ENCODE results near the gene DEPDC5. TPM values are rescaled to one million over a fixed set of nuclear protein-coding genes. Genes with fewer than 3 reads are reported as not detected.
"Not testable (repeated sequence)": the region's sequence is repeated elsewhere in the genome, so short reads cannot be mapped to it uniquely, and the experiment has no call there.

Gene DEPDC5
- total and polyA plus RNA-seq, 7 donors: 8.4 to 21.3 (median 12.9) TPM

DNA sequence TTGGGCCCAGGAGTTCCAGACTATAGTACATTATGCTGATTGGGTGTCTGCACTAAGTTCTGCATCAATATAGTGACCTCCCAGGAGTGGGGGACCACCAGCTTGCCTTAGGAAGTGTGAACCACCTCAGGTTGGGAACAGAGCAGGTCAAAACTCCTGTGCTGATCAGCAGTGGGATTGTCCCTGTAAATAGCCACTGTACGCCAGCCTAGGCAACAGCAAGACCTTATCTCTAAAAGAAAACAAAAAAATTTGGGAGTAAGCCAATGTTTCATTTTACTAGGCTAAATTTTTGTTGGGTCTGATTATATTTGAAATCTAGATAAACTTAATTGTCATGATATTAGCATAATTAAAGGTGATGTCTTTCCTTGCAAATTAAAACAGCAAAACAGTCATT, 3.4 kb downstream of the DEPDC5 start:
- Histone ChIP-seq H3K4me3 (no peak overlapping the region), H3K9me3 (no peaks in the 10 kb centered on the region), H3K27ac (no peak overlapping the region), H3K36me3 (peaks cover 0 to 48% (median 3%) of the 10 kb centered on the region in 4 donors), H3K4me1 (peaks cover 0 to 21% (median 21%) of the 10 kb centered on the region in 4 donors), H3K27me3 (no peaks in the 10 kb centered on the region)
- TF ChIP-seq CTCF (IDR thresholded peaks at IDR 0.05) (no peak), EP300 (IDR thresholded peaks at IDR 0.05) (no peak), POLR2AphosphoS5 (IDR thresholded peaks at IDR 0.05) (no peak), POLR2A (IDR thresholded peaks at IDR 0.05) (no peak)
- intact Hi-C loops (cut with DNase I): loop anchor here (10.0 kb wide), 1 partner anchor 188 kb away; the partner anchor contains the start of gene YWHAH
- 42 to 68% methylated on average over 1 of the region's 1 CpG for WGBS, 2 donors
- no peak for DNase-seq

DNA sequence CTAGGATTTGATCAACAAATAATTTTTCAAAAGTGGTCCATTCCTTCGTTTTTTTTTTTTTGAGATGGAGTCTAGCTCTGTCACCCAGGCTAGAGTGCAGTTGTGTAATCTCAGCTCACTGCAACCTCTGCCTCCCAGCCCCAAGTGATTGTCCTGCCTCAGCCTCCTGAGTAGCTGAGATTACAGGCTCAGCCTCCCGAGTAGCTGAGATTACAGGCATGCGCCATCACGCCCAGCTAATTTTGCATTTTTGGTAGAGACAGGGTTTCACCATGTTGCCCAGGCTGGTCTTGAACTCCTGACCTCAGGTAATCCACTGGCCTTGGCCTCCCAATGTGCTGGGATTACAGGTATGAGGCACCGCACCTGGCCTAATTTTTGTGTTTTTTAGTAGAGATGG, 5.0 kb downstream of the DEPDC5 start:
- not testable (repeated sequence) for H3K9me3 ChIP-seq, H3K27me3 ChIP-seq, H3K27ac ChIP-seq, H3K4me3 ChIP-seq, DNase-seq
- Histone ChIP-seq H3K4me1 (peaks cover 0 to 14% (median 10%) of the 10 kb centered on the region in 4 donors), H3K36me3 (peaks cover 0 to 61% (median 3%) of the 10 kb centered on the region in 4 donors)
- intact Hi-C loops (cut with DNase I): loop anchor here (10.0 kb wide), 1 partner anchor 186 kb away; the partner anchor contains the start of gene YWHAH
- 91 to 92% methylated on average over 5 of the region's 5 CpGs for WGBS, 2 donors

DNA sequence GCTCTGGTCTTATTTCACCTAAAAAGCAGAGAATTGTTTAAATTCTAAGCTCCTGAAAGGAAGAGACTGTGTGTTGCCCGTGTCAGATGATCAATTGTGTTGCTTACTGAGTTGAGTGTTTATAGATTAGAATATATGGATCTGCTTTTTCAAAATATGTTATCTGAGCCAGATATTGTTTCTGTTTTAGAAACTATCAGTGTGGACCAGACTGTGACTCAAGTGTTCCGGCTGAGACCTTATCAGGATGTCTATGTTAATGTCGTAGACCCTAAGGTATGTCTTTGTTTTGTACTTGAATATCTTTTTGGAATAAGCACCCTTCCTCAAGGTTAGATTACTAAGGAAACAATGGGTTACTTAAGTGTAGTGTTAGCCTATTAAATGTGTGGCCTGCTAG, 11.0 kb downstream of the DEPDC5 start:
- Histone ChIP-seq H3K27ac (no peak overlapping the region), H3K4me3 (no peak overlapping the region), H3K9me3 (no peaks in the 10 kb centered on the region), H3K4me1 (no peaks in the 10 kb centered on the region), H3K27me3 (no peaks in the 10 kb centered on the region), H3K36me3 (peaks cover 5 to 86% (median 40%) of the 10 kb centered on the region in 4 donors)
- intact Hi-C loops (cut with DNase I): no loop called here
- no peak for TF ChIP-seq CTCF (IDR thresholded peaks at IDR 0.05)
- no peak for TF ChIP-seq POLR2AphosphoS5 (IDR thresholded peaks at IDR 0.05)
- no peak for TF ChIP-seq POLR2A (IDR thresholded peaks at IDR 0.05)
- no peak for TF ChIP-seq EP300 (IDR thresholded peaks at IDR 0.05)
- WGBS, 2 donors: 96 to 98% methylated on average over 3 of the region's 3 CpGs
- no peak for DNase-seq

DNA sequence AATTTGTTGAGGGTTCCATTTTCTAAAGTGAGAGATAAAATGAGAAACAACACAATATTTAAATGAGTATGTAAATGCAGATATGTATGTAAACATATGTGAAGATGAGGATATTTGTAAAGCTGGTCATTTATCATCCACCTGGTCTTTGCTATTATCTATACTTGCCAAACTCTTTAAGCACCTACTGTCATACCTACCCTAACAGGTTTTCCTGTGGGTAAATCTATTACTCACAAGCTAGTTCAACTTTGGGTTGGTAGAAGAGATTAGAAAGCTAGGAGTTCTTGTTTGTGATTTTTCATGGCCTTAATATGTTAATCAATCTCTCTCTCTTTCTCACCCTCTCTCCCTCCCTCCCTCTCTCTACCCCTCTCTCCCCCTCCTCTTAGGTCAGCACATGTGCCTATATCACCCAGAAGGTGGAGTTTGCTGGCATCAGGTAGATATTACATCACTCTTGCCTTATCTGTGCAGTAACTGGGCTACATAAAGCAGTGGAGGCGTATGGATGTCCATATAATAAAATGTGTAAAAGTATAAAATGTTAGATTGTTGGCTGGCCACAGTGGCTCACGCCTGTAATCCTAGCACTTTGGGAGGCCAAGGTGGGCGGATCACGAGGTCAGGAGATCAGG, 14.7 kb downstream of the DEPDC5 start:
- Histone ChIP-seq H3K4me1 (no peaks in the 10 kb centered on the region), H3K9me3 (no peaks in the 10 kb centered on the region), H3K27me3 (no peaks in the 10 kb centered on the region), H3K27ac (no peak overlapping the region), H3K4me3 (no peak overlapping the region), H3K36me3 (peaks cover 5 to 95% (median 46%) of the 10 kb centered on the region in 4 donors)
- intact Hi-C loops (cut with DNase I): no loop called here
- WGBS, 2 donors: 90 to 93% methylated on average over 4 of the region's 4 CpGs
- no peak for DNase-seq
- TF ChIP-seq POLR2A (IDR thresholded peaks at IDR 0.05): no peak
- TF ChIP-seq CTCF (IDR thresholded peaks at IDR 0.05): no peak
- no peak for TF ChIP-seq EP300 (IDR thresholded peaks at IDR 0.05)
- TF ChIP-seq POLR2AphosphoS5 (IDR thresholded peaks at IDR 0.05): no peak

GRCh38 chr22:31773416-31773815, 19.6 kb downstream of the DEPDC5 start:
- Histone ChIP-seq H3K4me3 (no peak overlapping the region), H3K27ac (no peak overlapping the region), H3K4me1 (no peaks in the 10 kb centered on the region), H3K27me3 (no peaks in the 10 kb centered on the region), H3K9me3 (no peaks in the 10 kb centered on the region), H3K36me3 (peaks cover 0 to 90% (median 32%) of the 10 kb centered on the region in 4 donors)
- intact Hi-C loops (cut with DNase I): no loop called here
- no peak for DNase-seq
- TF ChIP-seq POLR2A (IDR thresholded peaks at IDR 0.05) (no peak), EP300 (IDR thresholded peaks at IDR 0.05) (no peak), POLR2AphosphoS5 (IDR thresholded peaks at IDR 0.05) (no peak), CTCF (IDR thresholded peaks at IDR 0.05) (no peak)
- WGBS, 2 donors: 91 to 93% methylated on average over 5 of the region's 5 CpGs

All from sigmoid colon (tissue), 7 donors.